Neural progenitor cell (in vitro differentiated cells): Measurements from ENCODE around the gene ABCC5. TPM values are rescaled to one million over a fixed set of nuclear protein-coding genes. Genes with fewer than 3 reads are reported as not detected.

ENCODE experiments used
- DNase-seq: peaks from one replicate; pipeline ENCODE4 v3.0.0-alpha.2; 2016; ENCODE audit warnings: low spot score
- H2AFZ ChIP-seq: fragments of 200-600 bp; sonication (generic); replicated peaks from 2 replicates; pipeline ENCODE4 v1.6.1; 2016; ENCODE audit warnings: antibody characterized with exemption
- H3F3A ChIP-seq: fragments of 200-600 bp; sonication (generic); 2 replicates; pipeline ENCODE4 v1.6.1; 2016; ENCODE audit warnings: antibody characterized with exemption, low read depth
- H3K27ac ChIP-seq: fragments of 200-600 bp; sonication (generic); 2 replicates; pipeline ENCODE4 v1.5.1; 2016; ENCODE audit warnings: mild to moderate bottlenecking
- H3K27me3 ChIP-seq: fragments of 200-600 bp; sonication (generic); 2 replicates; pipeline ENCODE4 v1.6.1; 2016; ENCODE audit warnings: mild to moderate bottlenecking, moderate library complexity
- H3K36me3 ChIP-seq: fragments of 200-600 bp; sonication (generic); 2 replicates; pipeline ENCODE4 v1.5.1; 2016
- H3K4me1 ChIP-seq: fragments of 200-600 bp; sonication (generic); 2 replicates; pipeline ENCODE4 v1.6.1; 2016; ENCODE audit warnings: mixed run types
- H3K4me2 ChIP-seq: fragments of 200-600 bp; sonication (generic); 2 replicates; pipeline ENCODE4 v1.6.1; 2016
- H3K4me3 ChIP-seq: fragments of 200-600 bp; sonication (generic); 2 replicates; pipeline ENCODE4 v1.5.1; 2016
- H3K79me2 ChIP-seq: fragments of 200-600 bp; sonication (generic); 2 replicates; pipeline ENCODE4 v1.6.1; 2016; ENCODE audit warnings: low read depth
- H3K9ac ChIP-seq: fragments of 200-600 bp; sonication (generic); 2 replicates; pipeline ENCODE4 v1.6.1; 2016
- H3K9me3 ChIP-seq: fragments of 200-600 bp; sonication (generic); 2 replicates; pipeline ENCODE4 v1.5.1; 2016; ENCODE audit warnings: low read depth
- H4K20me1 ChIP-seq: fragments of 200-600 bp; sonication (generic); 2 replicates; pipeline ENCODE4 v1.6.1; 2016; ENCODE audit warnings: low read depth
- H3K27ac Mint-ChIP-seq: 3 replicates; pipeline ENCODE4 v1.8.0; 2021; ENCODE audit warnings: mixed read lengths
- H3K27me3 Mint-ChIP-seq: 2 replicates; pipeline ENCODE4 v1.8.0; 2022; ENCODE audit warnings: low read depth, mild to moderate bottlenecking, inconsistent platforms, moderate library complexity, mixed read lengths; ENCODE audit not compliant: insufficient read depth
- H3K36me3 Mint-ChIP-seq: 3 replicates; pipeline ENCODE4 v1.8.0; 2021; ENCODE audit warnings: mixed read lengths
- H3K4me1 Mint-ChIP-seq: 3 replicates; pipeline ENCODE4 v1.8.0; 2021; ENCODE audit warnings: mixed read lengths
- H3K4me3 Mint-ChIP-seq: 3 replicates; pipeline ENCODE4 v1.8.0; 2021; ENCODE audit warnings: mild to moderate bottlenecking, moderate library complexity, mixed read lengths
- H3K9me3 Mint-ChIP-seq: 3 replicates; pipeline ENCODE4 v1.8.0; 2020; ENCODE audit warnings: mixed read lengths
- EZH2 ChIP-seq: fragments of 200-600 bp; sonication (generic); IDR thresholded peaks from 2 replicates; pipeline ENCODE4 v1.6.1; 2017; ENCODE audit warnings: antibody characterized with exemption, mild to moderate bottlenecking, moderate library complexity
- EZH2phosphoT487 ChIP-seq: fragments of 200-600 bp; sonication (generic); IDR thresholded peaks from 2 replicates; pipeline ENCODE4 v1.6.1; 2017; ENCODE audit warnings: antibody characterized with exemption
- total RNA-seq: library from RNA; depleted of rRNA; stranded (reverse); fragments of >200 nt; gene quantifications from 2 replicates; pipeline ENCODE4 v1.2.3, GENCODE V29; 2015; ENCODE audit warnings: low replicate concordance
- TF ChIP-seq, protein P1 (sequence below): fragments of 200-600 bp; sonication (generic); IDR thresholded peaks from 2 replicates; pipeline ENCODE4 v1.5.1; 2017; ENCODE audit warnings: antibody characterized with exemption, mild to moderate bottlenecking

The ABCC5 gene
- total RNA-seq, 1 donor from 2014 or later: 34.0 TPM

DNA sequence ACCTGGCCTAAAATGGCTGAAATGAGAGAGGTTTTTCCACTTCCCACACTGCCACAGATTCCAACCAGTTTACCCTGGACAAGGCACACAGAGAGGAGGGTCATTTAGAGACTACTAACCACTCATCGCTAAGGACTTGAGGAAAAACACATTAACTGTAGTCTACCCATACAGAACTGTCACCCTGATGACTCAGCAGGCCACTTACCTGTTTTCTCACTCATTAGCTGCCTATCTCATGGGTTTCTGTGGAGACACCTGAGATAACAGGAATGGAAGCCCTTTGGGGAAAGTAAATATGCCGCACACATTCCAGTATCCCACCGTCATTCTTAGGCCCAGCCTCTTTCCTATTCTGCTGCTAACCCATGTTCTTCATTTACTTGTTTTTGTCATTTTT lies 50.0 kb downstream of the ABCC5 start:
- H2AFZ ChIP-seq: no peak overlapping the region
- H3K9me3 ChIP-seq: no peaks in the 10 kb centered on the region
- H3K27me3 Mint-ChIP-seq: peaks cover 6% of the 10 kb centered on the region
- no peaks in the 10 kb centered on the region for H4K20me1 ChIP-seq
- H3K4me3 Mint-ChIP-seq: no peak overlapping the region
- H3K27ac Mint-ChIP-seq: no peak overlapping the region
- no peak overlapping the region for H3K4me3 ChIP-seq
- H3K36me3 ChIP-seq: no peaks in the 10 kb centered on the region
- peaks cover 2% of the 10 kb centered on the region for H3K4me1 Mint-ChIP-seq
- DNase-seq: no peak
- no peak overlapping the region for H3K4me2 ChIP-seq
- peaks cover 32% of the 10 kb centered on the region for H3K36me3 Mint-ChIP-seq
- H3F3A ChIP-seq: no peaks in the 10 kb centered on the region
- no peak overlapping the region for H3K27ac ChIP-seq
- H3K9ac ChIP-seq: no peak overlapping the region
- TF ChIP-seq EZH2phosphoT487 (no peak), EZH2 (no peak)
- TF ChIP-seq, protein P1, sequence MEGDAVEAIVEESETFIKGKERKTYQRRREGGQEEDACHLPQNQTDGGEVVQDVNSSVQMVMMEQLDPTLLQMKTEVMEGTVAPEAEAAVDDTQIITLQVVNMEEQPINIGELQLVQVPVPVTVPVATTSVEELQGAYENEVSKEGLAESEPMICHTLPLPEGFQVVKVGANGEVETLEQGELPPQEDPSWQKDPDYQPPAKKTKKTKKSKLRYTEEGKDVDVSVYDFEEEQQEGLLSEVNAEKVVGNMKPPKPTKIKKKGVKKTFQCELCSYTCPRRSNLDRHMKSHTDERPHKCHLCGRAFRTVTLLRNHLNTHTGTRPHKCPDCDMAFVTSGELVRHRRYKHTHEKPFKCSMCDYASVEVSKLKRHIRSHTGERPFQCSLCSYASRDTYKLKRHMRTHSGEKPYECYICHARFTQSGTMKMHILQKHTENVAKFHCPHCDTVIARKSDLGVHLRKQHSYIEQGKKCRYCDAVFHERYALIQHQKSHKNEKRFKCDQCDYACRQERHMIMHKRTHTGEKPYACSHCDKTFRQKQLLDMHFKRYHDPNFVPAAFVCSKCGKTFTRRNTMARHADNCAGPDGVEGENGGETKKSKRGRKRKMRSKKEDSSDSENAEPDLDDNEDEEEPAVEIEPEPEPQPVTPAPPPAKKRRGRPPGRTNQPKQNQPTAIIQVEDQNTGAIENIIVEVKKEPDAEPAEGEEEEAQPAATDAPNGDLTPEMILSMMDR: no peak
- H3K4me1 ChIP-seq: no peaks in the 10 kb centered on the region
- no peaks in the 10 kb centered on the region for H3K27me3 ChIP-seq
- no peaks in the 10 kb centered on the region for H3K9me3 Mint-ChIP-seq
- no peaks in the 10 kb centered on the region for H3K79me2 ChIP-seq

DNA sequence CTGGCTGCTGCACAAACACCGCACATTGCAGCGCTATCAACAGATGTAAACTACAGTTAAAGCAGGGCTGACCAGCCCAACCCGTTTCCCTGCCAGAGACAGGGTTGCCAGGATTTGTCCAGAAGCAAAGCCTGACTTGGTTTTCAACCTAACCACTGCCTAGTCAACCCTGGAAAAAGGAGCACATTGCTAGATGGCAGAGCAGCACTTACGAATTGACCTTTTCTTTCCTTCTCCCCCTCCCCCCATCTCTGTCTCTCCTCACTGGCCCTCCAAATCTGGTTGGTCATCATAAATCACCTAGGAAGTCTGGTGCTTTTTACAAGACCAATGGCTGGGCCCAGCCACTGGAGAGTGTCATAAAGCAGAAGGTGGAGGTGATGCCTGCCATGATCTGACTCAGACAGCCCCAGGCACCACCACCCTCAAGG lies 51.3 kb downstream of the ABCC5 start:
- H3K9me3 ChIP-seq: no peaks in the 10 kb centered on the region
- H3K4me3 Mint-ChIP-seq: no peak overlapping the region

DNA sequence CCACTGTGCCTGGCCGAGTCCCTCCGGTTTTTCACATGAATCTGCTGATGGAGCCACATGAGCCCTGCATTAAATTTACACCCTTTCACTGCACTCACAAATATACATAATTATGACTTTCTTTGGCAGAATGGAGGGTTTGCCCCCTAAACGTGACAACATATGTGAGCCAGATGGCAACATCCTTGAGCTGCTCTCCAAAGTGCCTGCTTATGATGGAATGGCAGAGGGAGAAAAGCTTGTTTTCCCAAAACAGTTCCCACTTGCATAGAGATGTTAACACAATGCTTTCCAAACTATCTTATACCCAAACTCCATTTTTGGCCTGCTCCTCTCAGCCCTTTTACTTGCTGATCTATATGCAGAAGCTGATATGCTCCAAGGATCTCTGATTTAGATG lies 54.9 kb downstream of the ABCC5 start:
- Mint-ChIP-seq H3K4me3 (no peak overlapping the region), H3K4me1 (no peaks in the 10 kb centered on the region), H3K9me3 (no peaks in the 10 kb centered on the region), H3K27me3 (peaks cover 7% of the 10 kb centered on the region), H3K36me3 (peaks cover 30% of the 10 kb centered on the region), H3K27ac (no peak overlapping the region)
- Histone ChIP-seq H2AFZ (no peak overlapping the region), H3K27me3 (no peaks in the 10 kb centered on the region), H3K4me3 (no peak overlapping the region), H3K27ac (no peak overlapping the region), H3K4me1 (no peaks in the 10 kb centered on the region), H3K9me3 (no peaks in the 10 kb centered on the region), H3K4me2 (no peak overlapping the region), H4K20me1 (no peaks in the 10 kb centered on the region), H3K36me3 (no peaks in the 10 kb centered on the region), H3K79me2 (no peaks in the 10 kb centered on the region), H3F3A (peaks cover 9% of the 10 kb centered on the region), H3K9ac (no peak overlapping the region)
- TF ChIP-seq EZH2: no peak
- TF ChIP-seq EZH2phosphoT487: no peak
- TF ChIP-seq, protein P1: no peak
- DNase-seq: no peak

More for the DNA sequence above, 51.3 kb downstream of the ABCC5 start:
- no peaks in the 10 kb centered on the region for H3K4me1 ChIP-seq
- no peaks in the 10 kb centered on the region for H4K20me1 ChIP-seq
- DNase-seq: no peak
- H3K9ac ChIP-seq: no peak overlapping the region
- no peaks in the 10 kb centered on the region for H3K27me3 ChIP-seq
- no peaks in the 10 kb centered on the region for H3K36me3 ChIP-seq
- no peaks in the 10 kb centered on the region for H3K79me2 ChIP-seq
- H3K4me3 ChIP-seq: no peak overlapping the region
- H3K4me2 ChIP-seq: no peak overlapping the region
- no peak overlapping the region for H2AFZ ChIP-seq
- Mint-ChIP-seq H3K9me3 (no peaks in the 10 kb centered on the region), H3K4me1 (peaks cover 2% of the 10 kb centered on the region), H3K36me3 (peaks cover 26% of the 10 kb centered on the region), H3K27me3 (peaks cover 5% of the 10 kb centered on the region), H3K27ac (no peak overlapping the region)
- no peak for TF ChIP-seq EZH2phosphoT487
- TF ChIP-seq EZH2: no peak
- TF ChIP-seq, protein P1: no peak
- no peaks in the 10 kb centered on the region for H3F3A ChIP-seq
- H3K27ac ChIP-seq: no peak overlapping the region
